GM18499 (cell line): ENCODE results near the gene TMEM131L.
"Not testable (repeated sequence)": the region's sequence is repeated elsewhere in the genome, so short reads cannot be mapped to it uniquely, and the experiment has no call there.

ENCODE experiments used
- ATAC-seq: cut with Tn5 transposase; IDR thresholded peaks from one replicate; pipeline ENCODE4 v1.9.1; 2021; ENCODE audit warnings: moderate number of reproducible peaks; ENCODE audit not compliant: insufficient read depth, unreplicated experiment

The TMEM131L gene

GRCh38 chr4:153440475-153440874 lies 25.7 kb upstream of the TMEM131L start:
- ATAC-seq: no peak

GRCh38 chr4:153447175-153447905 lies 18.8 kb upstream of the TMEM131L start:
- ATAC-seq: no peak

DNA sequence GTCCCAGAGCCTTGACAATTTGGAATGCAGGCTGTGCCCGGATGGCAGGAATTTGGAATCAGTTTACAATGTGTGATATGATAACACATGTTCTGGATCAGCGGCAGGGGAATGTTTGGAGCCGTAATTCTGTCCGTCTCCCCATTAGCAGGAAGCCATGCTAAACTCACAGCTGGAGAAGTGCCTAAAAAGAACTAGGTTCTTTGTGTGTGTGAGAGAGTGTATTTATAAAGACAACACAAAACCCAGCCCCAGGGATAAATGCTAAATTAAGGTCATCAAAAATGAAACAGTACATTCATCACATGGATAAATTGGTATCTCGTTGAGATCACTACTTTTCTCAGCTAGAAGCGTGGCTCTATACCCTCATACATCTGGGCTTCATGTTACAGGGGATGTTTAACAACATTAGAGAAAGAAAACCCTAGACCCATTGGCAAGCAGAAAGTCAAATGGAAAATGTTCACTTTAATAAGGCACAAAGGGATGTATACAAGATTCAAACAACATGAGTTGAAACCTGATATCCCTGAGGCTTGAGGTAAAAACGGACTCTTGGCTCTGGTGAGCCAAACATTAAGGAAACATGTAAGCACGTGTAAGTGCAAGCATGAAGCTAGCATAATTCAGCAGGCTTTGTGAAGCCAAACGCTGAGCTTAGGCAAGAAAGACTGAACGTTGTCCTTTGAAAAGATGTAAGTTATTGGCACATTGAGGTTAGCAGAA lies 18.0 kb upstream of the TMEM131L start:
- ATAC-seq: no peak

- ATAC-seq: no peak
These were observed 16.8 kb upstream of the TMEM131L start for GRCh38 chr4:153449338-153449737.

DNA sequence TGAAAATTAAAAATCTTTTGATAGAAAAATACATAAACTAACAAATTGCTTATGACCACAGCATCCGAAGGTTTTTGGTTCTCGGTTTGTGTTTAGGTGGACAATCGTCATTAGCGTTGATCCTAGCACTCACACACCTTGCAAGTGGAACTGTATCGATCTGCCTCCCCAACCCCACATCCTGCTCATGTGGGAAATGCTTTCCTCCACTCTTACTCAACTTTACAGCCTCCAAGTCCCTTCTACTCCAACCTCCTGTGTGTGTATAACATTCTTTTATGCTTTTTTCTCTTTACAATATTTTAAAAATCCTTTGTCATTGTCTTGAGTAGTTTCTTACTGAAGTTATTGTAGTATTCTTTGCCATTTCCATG lies 15.6 kb upstream of the TMEM131L start:
- no peak for ATAC-seq

GRCh38 chr4:153451145-153451544 lies 15.0 kb upstream of the TMEM131L start:
- ATAC-seq: not testable (repeated sequence)

DNA sequence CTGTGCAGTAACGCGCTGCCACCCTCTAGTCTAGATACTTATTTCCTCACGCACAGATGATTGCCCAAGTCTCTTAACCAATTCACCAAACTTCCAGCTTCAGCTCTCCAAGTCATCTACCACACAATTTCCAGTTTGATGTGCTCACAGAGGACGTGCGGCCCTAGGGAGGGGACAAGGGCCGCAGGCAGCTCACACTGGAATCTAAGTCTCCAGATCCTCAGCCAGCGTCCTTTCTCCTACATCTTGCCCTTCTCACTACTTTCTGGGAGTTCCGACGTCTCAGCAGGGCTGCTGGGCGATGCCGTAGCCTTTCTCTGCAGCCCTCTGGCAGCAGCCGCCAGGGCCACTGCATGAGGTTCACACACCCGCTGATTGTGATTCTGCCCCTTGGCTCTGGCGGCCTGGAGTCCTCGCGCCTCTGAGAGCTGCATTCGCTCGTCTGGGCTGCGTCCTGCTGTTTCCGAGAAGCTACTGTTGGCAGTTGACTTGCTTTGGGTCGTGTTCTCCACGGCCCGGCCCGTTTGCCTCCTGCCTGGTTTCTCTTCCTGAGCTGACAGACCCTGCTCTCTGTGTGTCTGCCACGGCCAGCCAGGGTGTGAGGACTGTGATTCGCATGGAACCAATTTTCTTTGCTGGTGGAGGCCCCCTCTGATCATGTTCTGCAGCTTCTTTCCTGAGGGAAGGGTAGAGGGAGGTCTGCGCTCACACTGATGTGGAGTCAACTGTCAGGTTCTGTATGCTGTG lies 14.1 kb upstream of the TMEM131L start:
- no peak for ATAC-seq

DNA sequence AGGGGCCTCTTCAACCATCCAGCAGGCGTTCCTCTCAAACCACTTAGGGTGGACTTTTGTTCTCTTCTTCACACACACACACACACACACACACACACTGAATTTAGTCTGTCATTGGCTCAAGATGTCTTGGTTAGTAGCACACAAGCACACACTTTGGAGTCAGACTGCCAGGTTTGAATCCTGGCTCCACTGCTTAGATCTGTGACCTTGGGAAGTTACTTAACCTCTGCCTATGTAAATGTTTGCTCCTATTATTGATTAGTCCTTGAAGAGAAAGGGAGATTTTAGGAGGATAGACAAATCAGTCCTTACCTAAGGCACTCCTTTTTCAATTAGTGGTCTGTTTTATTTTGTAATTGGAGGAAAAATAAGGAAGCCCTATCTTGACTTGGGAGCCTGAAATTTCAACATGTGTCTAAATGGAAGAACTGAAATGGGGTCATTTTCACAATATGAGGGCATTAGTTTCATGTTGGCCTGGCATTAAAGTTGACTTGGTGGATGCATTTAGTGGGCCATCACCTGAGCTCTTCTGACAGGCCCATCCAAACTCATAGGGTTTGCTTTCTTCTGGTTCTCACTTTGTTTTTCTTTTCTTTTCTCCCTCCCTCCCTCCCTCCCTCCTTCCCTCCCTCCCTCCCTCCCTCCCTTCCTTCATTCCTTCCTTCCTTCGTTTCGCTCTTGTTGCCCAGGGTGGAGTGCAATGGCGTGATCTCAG lies 13.3 kb upstream of the TMEM131L start:
- ATAC-seq: no peak

DNA sequence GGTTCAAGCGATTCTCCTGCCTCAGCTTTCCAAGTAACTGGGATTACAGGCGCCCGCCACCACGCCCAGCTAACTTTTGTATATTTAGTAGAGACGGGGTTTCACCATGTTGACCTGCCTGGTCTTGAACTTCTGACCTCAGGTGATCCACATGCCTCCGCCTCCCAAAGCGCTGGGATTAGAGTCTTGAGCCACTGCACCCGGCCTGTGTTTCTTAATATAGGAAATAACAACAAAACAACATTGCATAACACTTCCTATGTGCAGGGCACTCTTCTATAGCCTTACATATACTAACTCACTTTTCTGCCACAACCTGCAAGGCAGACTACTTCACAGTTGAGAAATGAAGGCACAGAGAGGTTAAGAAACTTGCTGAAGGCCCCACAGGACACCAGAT lies 12.8 kb upstream of the TMEM131L start:
- no peak for ATAC-seq

GRCh38 chr4:153458969-153459368 lies 7.2 kb upstream of the TMEM131L start:
- no peak for ATAC-seq

GRCh38 chr4:153461549-153461948 lies 4.6 kb upstream of the TMEM131L start:
- ATAC-seq: not testable (repeated sequence)

DNA sequence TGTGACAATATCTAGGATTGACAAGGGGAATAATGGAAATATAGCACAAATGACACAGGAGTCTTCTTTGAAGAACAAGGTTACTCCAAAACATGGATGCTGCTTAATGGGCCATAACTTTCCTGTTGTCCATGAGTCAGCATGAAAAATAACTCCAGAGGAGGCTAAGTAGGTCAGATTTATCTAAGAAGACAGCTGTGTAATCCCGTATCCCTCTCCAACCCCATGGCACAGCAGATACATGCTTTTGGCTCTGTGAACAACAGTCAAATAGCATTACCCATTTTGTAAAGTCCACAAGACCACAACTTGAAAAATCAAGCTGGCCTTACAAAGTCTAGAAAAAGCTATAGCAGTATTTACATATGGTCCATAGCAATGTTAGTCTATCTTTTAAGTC lies 2.1 kb upstream of the TMEM131L start:
- ATAC-seq: no peak

DNA sequence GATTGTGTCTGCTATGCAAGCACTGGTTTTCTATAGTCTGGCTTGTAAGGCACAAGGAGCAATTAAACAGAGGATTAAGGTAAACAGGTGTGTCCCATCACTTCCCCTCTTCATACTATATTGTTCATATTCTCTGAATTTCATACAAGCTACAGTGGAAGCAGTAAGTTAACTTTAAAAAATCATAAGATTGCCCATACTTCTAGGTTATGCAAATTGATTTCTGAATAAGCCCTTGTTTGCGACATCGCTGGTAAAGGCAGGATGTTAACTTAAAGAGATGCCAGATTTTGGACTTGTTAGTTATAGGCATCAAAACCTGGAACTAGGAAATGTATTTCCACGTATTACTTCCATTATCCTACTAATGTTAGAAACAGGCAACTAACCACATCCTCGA lies 1.0 kb upstream of the TMEM131L start:
- no peak for ATAC-seq

DNA sequence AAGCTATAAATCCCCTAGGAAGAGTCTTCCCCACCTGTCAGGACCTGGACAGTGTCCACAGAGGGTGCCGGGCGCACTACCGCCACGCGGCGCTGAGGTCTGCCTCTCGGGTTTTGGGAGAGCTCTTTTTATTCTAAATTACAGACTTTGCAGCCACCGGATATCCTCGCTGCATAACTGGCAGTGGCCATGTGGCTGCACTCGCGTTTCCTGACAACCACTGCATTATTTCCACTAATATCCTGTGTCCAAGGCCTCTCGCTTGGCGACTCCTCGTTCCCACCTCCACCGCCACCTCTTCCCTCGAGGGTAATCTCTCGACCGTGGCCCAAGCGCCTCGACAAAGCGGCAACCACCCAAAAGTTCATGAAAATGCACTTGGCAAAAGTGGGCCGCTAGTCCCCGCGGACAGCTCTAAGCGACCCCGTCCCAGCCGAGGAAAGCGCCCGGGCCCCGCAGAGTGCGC lies 512 bp upstream of the TMEM131L start:
- ATAC-seq: peak; percentile 1

GRCh38 chr4:153466949-153467896 lies 1.1 kb downstream of the TMEM131L start:
- peak; percentile 39 for ATAC-seq

DNA sequence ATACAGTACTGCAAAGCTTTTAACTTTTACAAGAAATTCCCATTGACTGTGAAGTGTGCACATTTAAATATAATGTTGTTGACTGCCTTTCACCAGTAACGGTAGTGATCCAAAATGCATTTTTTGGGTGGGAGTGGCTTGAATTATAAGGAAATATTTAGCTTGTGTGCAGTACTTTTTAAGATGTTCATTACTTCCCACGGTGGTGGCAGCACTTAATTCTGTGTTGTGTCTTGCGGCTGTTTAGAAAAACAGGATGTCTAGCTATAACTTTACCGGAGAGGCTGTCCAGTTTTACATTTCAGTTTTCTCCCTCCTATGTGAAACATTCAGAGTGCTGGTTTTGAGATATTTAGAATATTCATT lies 1.7 kb downstream of the TMEM131L start:
- no peak for ATAC-seq

DNA sequence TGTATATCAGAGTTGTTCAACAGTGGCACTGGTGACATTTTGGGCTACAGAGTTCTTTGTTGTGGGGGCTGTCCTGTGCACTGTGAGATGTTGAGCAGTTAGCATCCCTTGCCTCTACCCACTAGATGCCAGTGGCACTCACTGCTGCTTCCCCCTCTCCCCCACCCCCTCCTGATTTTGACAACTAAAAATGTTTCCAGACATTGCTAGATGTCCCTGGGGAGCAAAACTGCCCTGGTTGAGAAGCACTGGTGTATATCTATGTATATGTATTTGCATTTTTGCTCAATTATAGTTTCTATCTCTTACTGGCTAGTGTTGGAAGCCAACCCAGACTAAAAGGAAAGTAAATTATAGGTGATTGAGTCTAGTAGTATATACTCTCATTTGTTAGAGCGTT lies 2.4 kb downstream of the TMEM131L start:
- peak; percentile 25 for ATAC-seq

DNA sequence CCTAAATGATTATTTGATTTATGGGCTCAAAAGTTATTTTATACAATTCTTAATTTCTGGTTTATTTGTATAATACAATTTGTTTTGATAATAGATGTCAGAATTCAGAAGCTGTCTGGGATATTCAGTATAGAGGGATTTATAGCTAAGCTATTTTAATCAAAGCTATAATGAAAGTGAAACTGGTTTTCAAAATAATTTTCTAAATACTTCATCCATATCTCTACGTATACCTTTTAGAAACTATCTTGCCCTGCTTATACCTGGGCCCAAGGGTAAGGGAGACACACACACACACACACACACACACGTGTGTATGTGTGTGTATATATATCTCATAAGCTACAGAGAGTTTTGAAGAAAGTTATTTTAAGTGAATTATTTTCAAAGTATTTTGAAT lies 2.9 kb downstream of the TMEM131L start:
- ATAC-seq: no peak

GRCh38 chr4:153471071-153471697 lies 5.0 kb downstream of the TMEM131L start:
- not testable (repeated sequence) for ATAC-seq
